Neural cell (in vitro differentiated cells): ENCODE data around the gene FBXO21. TPM values are rescaled to one million over a fixed set of nuclear protein-coding genes. Genes with fewer than 3 reads are reported as not detected.

Experiments used
- H2AFZ ChIP-seq: fragments of 200-600, 300-800 bp; sonication (generic), shearing (Covaris generic); 2 replicates; pipeline ENCODE4 v1.6.0; 2014; ENCODE audit warnings: low read depth, mild to moderate bottlenecking, antibody characterized with exemption, low read length, moderate library complexity
- H3F3A ChIP-seq: fragments of 200-600 bp; shearing (Covaris generic); 2 replicates; pipeline ENCODE4 v1.6.1; 2016; ENCODE audit warnings: mild to moderate bottlenecking, moderate library complexity, mixed read lengths, antibody characterized with exemption, low read length; ENCODE audit not compliant: insufficient read depth, poor library complexity, severe bottlenecking
- H3K27ac ChIP-seq: fragments of 200-600, 300-800 bp; sonication (generic), shearing (Covaris generic); 2 replicates; pipeline ENCODE4 v1.5.1; 2014; ENCODE audit warnings: mild to moderate bottlenecking, low read length, moderate library complexity
- H3K27me3 ChIP-seq: fragments of 300-800, 200-600 bp; sonication (generic), shearing (Covaris generic); 2 replicates; pipeline ENCODE4 v1.6.0; 2014; ENCODE audit warnings: mild to moderate bottlenecking, low read depth, low read length, moderate library complexity; ENCODE audit not compliant: insufficient read depth
- H3K36me3 ChIP-seq: fragments of 300-800, 200-600 bp; sonication (generic), shearing (Covaris generic); 2 replicates; pipeline ENCODE4 v1.5.1; 2014; ENCODE audit warnings: mild to moderate bottlenecking, antibody characterized with exemption, low read length, moderate library complexity; ENCODE audit not compliant: insufficient read depth
- H3K4me2 ChIP-seq: fragments of 300-800, 200-600 bp; sonication (generic), shearing (Covaris generic); 2 replicates; pipeline ENCODE4 v1.6.0; 2014; ENCODE audit warnings: mild to moderate bottlenecking, low read length
- H3K4me3 ChIP-seq: fragments of 300-800, 200-600 bp; sonication (generic), shearing (Covaris generic); 2 replicates; pipeline ENCODE4 v1.5.1; 2014; ENCODE audit warnings: mild to moderate bottlenecking, low read length, moderate library complexity
- H3K79me2 ChIP-seq: fragments of 200-600 bp; shearing (Covaris generic); replicated peaks from 2 replicates; pipeline ENCODE4 v1.6.0; 2014; ENCODE audit warnings: mild to moderate bottlenecking, low read length, moderate library complexity; ENCODE audit not compliant: insufficient read depth
- H3K9ac ChIP-seq: fragments of 300-800, 200-600 bp; sonication (generic), shearing (Covaris generic); 2 replicates; pipeline ENCODE4 v1.6.1; 2016; ENCODE audit warnings: mild to moderate bottlenecking, low read length, mixed read lengths
- H3K9me2 ChIP-seq: fragments of 200-600 bp; shearing (Covaris generic); 2 replicates; pipeline ENCODE4 v1.6.1; 2016; ENCODE audit warnings: mild to moderate bottlenecking, low read length, mixed read lengths; ENCODE audit not compliant: insufficient read depth
- H3K9me3 ChIP-seq: fragments of 200-600, 300-800 bp; sonication (generic), shearing (Covaris generic); 2 replicates; pipeline ENCODE4 v1.6.1; 2016; ENCODE audit warnings: mild to moderate bottlenecking, mixed run types, low read length, moderate library complexity, mixed read lengths
- H4K20me1 ChIP-seq: fragments of 200-600 bp; shearing (Covaris generic); 2 replicates; pipeline ENCODE4 v1.6.1; 2016; ENCODE audit warnings: mild to moderate bottlenecking, mixed run types; ENCODE audit not compliant: insufficient read depth
- CTCF ChIP-seq: fragments of 450-650 bp; IDR thresholded peaks from 2 replicates; pipeline ENCODE4 v1.5.1; 2014; ENCODE audit warnings: antibody characterized with exemption, mild to moderate bottlenecking, moderate library complexity; ENCODE audit not compliant: poor library complexity, severe bottlenecking
- EP300 ChIP-seq: fragments of 450-650 bp; conservative IDR thresholded peaks from 2 replicates; pipeline ENCODE4 v1.6.1; 2014; ENCODE audit warnings: antibody characterized with exemption, mild to moderate bottlenecking, moderate library complexity; ENCODE audit not compliant: poor library complexity, severe bottlenecking
- EZH2 ChIP-seq: fragments of 200-600, 300-800 bp; shearing (Covaris generic), sonication (generic); IDR thresholded peaks from 2 replicates; pipeline ENCODE4 v1.6.1; 2014; ENCODE audit warnings: antibody characterized with exemption, low read length, borderline replicate concordance, mild to moderate bottlenecking; ENCODE audit not compliant: insufficient read depth, poor library complexity, severe bottlenecking
- MXI1 ChIP-seq: fragments of 450-650 bp; conservative IDR thresholded peaks from 2 replicates; pipeline ENCODE4 v1.6.1; 2014; ENCODE audit warnings: antibody characterized with exemption, mild to moderate bottlenecking; ENCODE audit not compliant: poor library complexity, severe bottlenecking
- POLR2AphosphoS5 ChIP-seq: IDR thresholded peaks from 2 replicates; pipeline ENCODE4 v1.6.1; 2012
- RAD21 ChIP-seq: fragments of 450-650 bp; conservative IDR thresholded peaks from 2 replicates; pipeline ENCODE4 v1.6.1; 2014; ENCODE audit warnings: antibody characterized with exemption, mild to moderate bottlenecking, moderate library complexity
- REST ChIP-seq: IDR thresholded peaks from 2 replicates; pipeline ENCODE4 v1.6.1; 2012; ENCODE audit warnings: borderline replicate concordance
- SMC3 ChIP-seq: fragments of 450-650 bp; conservative IDR thresholded peaks from 2 replicates; pipeline ENCODE4 v1.6.1; 2014; ENCODE audit warnings: antibody characterized with exemption, mild to moderate bottlenecking, moderate library complexity; ENCODE audit not compliant: poor library complexity
- TAF1 ChIP-seq: IDR thresholded peaks from 2 replicates; pipeline ENCODE4 v1.6.1; 2012; ENCODE audit warnings: low read depth
- polyA plus RNA-seq: library from polyadenylated mRNA; depleted of rRNA; stranded (reverse); fragments of >200 nt; gene quantifications from 2 replicates; pipeline ENCODE4 v1.2.3, GENCODE V29; 2014

FBXO21 gene
- polyA plus RNA-seq, 1 donor from 2014 or later, result 127 TPM

GRCh38 chr12:117178301-117178700 is 12.0 kb downstream of the FBXO21 start:
- peaks cover 2% of the 10 kb centered on the region for H3K79me2 ChIP-seq
- no peak overlapping the region for H3K9ac ChIP-seq
- H3K27ac ChIP-seq, result no peak overlapping the region
- no peak overlapping the region for H2AFZ ChIP-seq
- H3F3A ChIP-seq, result no peaks in the 10 kb centered on the region
- no peak overlapping the region for H3K4me2 ChIP-seq
- no peaks in the 10 kb centered on the region for H3K9me3 ChIP-seq
- no peaks in the 10 kb centered on the region for H3K27me3 ChIP-seq
- no peaks in the 10 kb centered on the region for H4K20me1 ChIP-seq
- no peaks in the 10 kb centered on the region for H3K9me2 ChIP-seq
- no peak overlapping the region for H3K4me3 ChIP-seq
- peaks cover 8% of the 10 kb centered on the region for H3K36me3 ChIP-seq
- no peak for TF ChIP-seq EZH2
- TF ChIP-seq MXI1, result no peak
- TF ChIP-seq POLR2AphosphoS5, result no peak

DNA sequence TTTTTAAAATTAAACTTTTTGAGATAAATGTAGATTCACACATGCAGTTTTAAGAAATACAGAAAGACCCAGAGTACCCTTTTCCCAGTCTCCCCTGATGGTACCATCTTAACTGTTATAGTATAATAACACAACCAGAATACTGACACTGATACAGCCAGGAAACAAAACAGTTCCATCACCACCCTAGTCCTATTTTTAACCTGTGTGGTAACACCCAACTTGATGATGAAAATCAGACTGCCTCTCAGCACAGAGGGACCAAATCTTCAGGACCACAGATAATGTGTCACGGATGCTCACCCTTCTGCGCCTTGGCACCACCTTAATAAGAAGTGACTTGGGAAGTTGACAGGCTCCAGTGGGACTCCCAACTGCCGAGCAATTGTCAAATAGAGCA is 18.1 kb downstream of the FBXO21 start:
- Histone ChIP-seq H3K36me3 (peaks cover 13% of the 10 kb centered on the region), H4K20me1 (no peaks in the 10 kb centered on the region), H3K9ac (no peak overlapping the region), H3K27me3 (no peaks in the 10 kb centered on the region), H3K4me2 (no peak overlapping the region), H3F3A (no peaks in the 10 kb centered on the region), H2AFZ (no peak overlapping the region), H3K27ac (no peak overlapping the region), H3K9me2 (no peaks in the 10 kb centered on the region), H3K9me3 (no peaks in the 10 kb centered on the region), H3K79me2 (peaks cover 7% of the 10 kb centered on the region), H3K4me3 (no peak overlapping the region)
- TF ChIP-seq REST, result no peak
- no peak for TF ChIP-seq RAD21
- no peak for TF ChIP-seq CTCF
- TF ChIP-seq TAF1, result no peak
- no peak for TF ChIP-seq EZH2
- no peak for TF ChIP-seq SMC3
- no peak for TF ChIP-seq POLR2AphosphoS5
- no peak for TF ChIP-seq EP300
- TF ChIP-seq MXI1, result no peak
